Activated CD4-positive, alpha-beta T cell treated with anti-CD3 and anti-CD28 coated beads, Interleukin-2, amount 50 U/mL, for 48 hours (primary cell): ENCODE measurements around the gene AFAP1L2.

Experiments used
- DNase-seq, 2 experiments: peaks; one replicate each; pipeline ENCODE4 v3.0.0-alpha.2; 2020

The AFAP1L2 gene

DNA sequence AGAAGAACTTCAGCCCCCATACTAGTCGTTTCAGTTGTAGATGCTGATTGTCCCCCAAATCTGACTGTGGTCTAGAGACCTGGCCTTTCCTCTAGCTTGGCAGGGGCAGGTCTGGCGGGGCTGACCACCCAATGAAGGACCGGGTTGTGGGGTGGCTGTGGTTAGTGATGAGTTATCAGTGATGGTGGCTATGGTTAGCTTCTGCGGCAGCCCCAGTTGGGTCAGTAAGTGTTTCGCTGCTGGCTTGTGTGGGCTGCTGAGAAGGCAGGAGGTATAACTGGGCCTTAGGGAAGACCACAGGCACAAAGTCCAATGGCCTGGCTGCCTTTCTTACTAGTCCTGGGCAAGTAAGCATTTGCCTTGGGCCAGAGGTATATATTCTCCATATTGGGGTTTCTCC is 143.9 kb downstream of the AFAP1L2 start:
- DNase-seq = no peak

DNA sequence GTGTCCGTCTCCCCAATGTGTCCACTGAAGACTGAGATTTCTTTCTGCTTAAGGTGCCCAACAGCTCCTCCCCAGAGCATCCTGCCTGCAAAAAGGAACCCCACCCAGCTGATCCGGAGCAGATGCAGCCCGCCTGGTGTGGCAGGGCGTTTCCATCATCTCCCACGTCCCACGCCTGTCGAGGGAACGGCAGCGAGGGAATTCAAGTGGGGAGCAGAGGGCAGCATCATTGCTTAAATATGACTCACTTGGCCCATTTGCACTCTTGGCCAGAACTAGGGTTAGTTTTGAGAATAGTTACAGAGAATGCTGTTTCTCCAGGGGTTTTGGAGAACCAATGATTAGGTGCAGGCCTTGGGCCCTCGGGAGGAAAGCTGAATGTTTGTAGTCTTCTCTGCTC is 144.5 kb downstream of the AFAP1L2 start:
- DNase-seq = no peak

DNA sequence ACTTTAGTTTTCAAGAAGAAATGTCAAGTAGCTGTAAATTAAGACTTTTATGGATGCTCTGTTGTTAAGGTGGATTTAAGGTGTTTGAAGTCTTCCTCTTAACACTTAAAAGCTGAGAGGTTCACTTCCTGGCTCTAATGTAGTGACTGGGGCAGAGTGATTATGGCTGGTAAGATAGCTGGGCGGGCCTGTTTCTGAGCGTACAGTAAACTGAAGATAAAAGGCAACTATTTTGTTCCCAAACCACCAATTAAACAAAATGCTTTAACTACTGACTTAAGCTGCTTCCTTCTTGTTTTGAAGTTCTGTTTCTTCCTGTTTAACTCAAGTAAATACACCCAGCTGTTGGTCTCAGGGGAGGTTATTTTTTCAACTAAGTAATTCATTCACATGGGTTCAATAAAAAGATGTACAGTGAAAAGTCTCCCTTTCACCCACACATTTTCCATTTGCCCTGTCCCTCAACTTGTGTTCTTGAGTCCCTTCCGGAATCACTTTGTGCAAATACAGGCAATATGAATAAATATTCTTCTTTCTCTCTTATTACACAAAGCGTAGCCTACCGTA is 145.9 kb downstream of the AFAP1L2 start:
- no peak for DNase-seq

DNA sequence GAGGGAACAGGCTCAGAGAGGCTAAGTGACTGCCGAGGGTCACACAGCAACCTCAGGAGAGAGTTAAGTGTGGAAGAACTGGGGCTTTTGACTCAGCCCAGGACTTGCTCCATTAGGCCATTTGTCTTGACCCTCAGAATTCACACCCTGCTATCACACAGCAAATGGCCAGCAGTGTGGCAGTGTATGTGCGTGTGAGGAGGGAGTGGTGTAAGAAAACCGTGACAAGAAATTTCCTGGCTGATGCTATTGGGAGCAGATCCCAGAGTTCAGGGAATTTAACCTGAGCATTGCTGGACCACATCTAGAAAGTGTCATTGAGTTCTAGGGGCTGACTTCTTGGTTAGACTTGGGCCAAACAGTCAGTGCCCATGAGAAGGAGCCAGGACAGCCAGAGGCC is 146.8 kb downstream of the AFAP1L2 start:
- DNase-seq = no peak

DNA sequence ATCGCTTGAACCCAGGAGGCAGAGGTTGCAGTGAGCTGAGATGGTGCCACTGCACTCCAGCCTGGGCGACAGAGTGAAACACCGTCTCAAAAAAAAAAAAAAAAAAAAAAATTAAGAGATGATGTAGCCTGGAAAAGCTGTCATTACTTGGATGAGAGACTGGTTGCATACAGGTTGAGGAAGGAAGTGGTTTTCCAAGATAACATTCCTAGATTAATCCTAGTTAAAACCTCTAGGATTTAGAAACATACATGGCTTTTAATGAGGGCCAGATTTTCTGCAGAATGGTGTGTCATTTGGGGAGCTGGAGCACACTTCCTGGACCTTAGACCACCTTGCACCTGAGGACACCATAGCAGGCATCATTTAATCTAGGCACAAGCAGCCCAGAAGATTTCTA is 147.5 kb downstream of the AFAP1L2 start:
- no peak for DNase-seq

DNA sequence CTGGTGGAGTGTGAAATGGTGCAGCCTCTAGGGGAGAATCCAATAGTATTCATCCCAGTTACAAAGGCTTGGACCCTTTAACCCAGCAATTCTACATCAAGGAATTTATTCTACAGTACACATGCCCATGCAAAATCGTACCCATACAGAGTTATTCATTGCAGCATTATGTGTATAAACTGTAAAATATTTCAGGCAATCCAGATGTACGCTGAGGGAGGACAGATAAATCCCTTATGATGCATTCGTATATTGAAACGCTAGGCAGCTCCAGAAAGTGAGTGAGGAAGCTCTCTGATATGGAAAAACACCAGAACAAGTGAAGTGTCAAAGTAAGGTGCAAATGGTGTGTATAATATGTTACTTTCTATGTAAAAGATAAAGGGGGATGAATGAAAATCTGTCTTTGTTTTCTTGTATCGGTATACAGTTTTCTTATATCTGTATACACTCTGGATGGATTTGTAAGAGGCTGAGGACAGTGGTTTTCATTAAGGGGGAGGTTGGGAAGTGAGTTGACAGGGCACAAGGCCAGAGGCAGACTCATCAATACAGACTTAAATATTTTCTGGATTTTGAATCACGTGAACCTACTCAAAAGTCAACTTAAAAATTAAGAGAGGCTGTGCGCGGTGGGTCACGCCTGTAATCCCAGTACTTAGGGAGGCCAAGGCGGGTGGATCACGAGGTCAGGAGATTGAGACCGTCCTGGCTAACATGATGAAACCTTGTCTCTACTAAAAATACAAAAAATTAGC is 148.1 kb downstream of the AFAP1L2 start:
- DNase-seq = no peak

DNA sequence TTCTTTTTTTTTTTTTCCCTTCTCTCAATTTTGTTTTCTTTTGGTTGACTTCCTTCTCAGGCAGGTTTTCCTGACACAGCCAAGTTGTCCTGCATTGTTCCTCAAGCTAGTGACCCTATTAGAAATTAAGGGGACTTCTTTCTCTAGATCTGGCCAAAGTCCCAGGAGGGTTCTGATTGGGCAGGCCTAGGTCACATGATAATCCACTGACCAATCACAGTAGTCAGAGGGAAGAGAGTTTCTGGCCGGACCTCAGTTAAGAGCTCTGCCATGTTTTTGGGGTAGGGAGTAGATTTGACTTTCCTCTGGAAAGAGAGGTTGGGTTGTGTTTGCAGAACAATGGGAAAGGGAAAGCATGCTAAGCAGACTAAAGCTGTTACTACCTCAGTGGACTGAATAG is 149.1 kb downstream of the AFAP1L2 start:
- DNase-seq = no peak

DNA sequence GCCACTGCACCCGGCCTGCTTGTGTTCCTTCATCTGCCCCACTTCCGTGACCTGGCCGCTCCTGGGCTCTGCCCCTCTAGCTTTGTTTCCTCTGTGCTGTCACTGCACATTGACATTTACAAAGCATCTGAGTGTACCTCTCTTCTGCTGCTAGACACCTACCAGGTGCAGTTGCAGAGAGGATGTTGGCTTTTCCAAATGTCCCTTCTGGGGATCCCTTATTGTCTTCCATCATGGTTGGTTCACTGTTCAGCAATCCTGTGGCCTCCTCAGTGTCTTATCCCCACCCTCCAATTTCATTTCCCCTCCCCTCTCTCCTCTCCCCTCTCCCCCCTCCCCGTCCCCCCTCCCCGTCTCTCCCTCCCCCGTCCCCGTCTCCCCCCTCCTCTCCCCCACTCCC is 151.4 kb downstream of the AFAP1L2 start:
- DNase-seq = no peak

DNA sequence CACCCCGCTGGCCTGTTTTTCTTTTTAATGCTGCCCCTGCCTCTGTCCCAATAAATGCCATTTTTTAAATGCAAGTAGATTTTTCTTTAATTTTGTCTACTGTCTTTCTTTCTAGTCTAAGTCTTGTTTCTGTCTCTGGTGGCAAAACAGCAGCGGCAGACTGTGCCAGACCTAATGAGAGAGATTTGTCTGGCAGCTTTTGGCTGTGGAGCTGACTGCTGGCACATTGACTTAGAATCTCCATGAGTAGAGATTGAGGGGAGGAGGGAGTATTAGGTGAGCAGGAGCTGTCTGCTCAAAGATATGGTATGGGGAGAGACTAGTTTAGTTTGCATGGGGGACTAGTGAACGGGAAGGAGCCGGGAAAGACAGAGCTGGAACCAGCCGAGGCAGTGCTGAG is 152.2 kb downstream of the AFAP1L2 start:
- DNase-seq = no peak

DNA sequence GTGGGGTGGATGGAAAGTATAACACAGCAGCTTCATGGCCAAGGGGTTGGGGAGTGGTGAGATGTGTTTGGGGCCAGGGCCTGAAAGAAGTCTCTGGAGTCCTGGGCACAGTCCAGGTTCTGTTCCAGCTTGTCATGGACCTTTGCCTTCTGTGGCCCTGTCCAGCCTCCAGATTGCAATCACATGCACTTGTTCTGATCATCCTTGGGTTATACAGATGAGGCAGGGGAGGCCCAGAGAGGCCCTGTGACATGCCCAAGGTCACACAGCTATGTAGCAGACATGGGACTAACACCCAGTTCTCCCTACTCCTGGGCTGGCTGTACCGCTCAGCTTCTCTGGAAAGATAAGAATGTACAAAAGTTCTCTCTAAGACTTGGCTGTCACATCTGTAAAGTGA is 153.6 kb downstream of the AFAP1L2 start:
- DNase-seq = no peak

DNA sequence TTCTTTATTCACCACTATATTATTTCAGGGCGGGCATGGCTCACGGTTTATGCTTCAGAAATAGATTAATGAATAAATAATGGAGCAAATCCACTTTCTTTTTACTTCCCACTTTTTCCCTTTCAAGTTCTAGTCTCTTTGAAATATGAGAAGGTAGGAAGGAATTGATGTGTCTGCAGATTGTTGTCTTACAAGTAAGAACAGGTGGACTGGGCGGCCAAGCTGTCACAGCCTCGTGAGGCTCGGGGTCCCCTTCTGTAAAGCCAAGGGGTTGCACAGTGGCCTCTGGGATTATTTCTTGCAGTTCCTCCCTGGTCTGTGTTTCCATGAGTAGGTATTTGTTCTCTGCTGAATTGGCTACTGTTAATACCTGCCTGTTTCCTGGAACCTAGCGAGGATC is 154.1 kb downstream of the AFAP1L2 start:
- no peak for DNase-seq

DNA sequence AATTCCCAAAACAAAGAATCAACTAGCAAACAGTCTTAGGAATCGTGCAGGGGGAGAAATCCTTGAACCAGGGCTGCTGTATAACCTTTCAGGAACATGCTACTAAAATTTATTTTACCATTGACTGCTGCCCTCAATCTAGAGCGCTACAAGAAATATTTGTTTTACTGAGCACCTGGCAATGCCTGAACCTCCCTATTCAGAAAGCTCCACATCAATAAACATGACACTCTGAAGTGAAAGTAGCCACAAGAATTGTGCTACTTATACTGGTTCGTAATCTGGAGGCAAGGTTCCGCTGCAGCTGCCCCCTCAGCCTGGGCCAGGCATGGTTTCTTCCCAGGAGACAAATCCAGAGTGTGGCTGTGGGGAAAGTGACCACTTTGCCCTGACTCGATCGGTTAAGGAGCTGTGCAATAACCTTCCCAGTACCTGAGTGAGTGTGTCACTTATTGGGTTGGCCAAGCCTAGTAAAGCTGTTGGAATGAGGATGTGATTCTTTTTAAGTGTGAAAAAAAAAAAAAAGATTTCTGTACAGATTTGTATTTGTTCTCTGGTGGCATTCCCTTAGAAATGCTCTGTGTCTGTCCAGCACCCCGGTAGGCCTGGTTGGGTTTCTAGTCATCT is 157.5 kb downstream of the AFAP1L2 start:
- DNase-seq = no peak

DNA sequence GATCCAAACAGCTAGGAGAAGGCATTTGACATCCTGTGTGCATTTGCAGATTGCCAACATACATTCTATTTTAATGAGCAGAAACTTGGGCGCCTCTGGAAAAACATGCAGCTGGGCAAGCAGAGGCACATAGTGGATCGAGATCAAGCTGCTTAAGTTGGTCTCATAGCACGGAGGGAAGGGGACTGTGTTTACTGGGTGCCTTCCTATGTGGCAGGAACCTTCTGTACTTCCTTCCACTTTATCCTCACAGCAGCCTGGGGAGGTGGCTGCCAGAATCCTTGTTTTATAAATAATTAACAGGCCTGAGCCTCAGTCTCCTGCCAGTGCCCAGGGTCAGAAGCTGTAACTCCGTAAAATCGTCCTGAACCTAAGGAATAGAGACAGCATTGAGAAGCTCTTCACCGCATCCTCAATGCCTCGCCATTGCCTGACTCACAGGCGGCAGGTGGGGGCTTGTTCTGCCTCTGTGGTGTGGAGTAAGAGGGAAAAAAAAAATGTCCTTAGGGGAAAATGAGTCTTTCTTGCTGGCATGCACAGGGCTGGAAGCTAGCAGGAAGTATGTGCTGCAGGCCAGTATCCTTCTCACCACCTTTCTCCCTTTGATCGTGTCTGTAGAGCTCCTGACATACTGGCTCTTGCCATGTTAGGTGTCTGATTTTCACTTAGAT is 159.0 kb downstream of the AFAP1L2 start:
- no peak for DNase-seq
